ENCODE results near the gene KCNAB1. TPM values are rescaled to one million over a fixed set of nuclear protein-coding genes. Genes with fewer than 3 reads are reported as not detected.
A peak's percentile ranks its signal among the peaks of the same experiment; 100 is the strongest.

Gene KCNAB1
- total and polyA plus RNA-seq, 12 donors: 1.4 to 5.0 (median 2.5) TPM

DNA sequence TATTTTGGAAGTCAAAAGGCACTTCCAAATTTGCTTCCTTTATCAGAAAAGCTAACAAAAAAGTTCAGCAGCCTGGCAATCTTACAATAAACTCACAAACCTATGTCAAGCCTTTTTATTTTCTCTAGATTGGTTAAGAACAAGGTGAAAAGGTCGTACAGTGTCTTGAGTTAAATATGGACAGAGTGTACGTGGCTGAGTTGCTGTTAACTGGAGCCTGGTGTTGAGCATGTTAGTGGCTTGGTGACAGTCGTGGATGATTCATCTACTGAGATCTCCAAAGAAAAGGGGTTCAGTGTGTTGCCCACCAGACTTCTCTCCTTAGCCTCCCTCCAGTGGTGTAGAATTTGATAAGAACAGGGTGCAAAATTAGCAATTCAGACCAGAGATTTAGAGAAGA is 344.8 kb downstream of the KCNAB1 start:
- 35 to 41% methylated on average over 3 of the region's 3 CpGs for WGBS, 2 donors
- no peak overlapping the region for H3K27ac ChIP-seq
- TF ChIP-seq, protein P1, sequence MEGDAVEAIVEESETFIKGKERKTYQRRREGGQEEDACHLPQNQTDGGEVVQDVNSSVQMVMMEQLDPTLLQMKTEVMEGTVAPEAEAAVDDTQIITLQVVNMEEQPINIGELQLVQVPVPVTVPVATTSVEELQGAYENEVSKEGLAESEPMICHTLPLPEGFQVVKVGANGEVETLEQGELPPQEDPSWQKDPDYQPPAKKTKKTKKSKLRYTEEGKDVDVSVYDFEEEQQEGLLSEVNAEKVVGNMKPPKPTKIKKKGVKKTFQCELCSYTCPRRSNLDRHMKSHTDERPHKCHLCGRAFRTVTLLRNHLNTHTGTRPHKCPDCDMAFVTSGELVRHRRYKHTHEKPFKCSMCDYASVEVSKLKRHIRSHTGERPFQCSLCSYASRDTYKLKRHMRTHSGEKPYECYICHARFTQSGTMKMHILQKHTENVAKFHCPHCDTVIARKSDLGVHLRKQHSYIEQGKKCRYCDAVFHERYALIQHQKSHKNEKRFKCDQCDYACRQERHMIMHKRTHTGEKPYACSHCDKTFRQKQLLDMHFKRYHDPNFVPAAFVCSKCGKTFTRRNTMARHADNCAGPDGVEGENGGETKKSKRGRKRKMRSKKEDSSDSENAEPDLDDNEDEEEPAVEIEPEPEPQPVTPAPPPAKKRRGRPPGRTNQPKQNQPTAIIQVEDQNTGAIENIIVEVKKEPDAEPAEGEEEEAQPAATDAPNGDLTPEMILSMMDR (IDR thresholded peaks at IDR 0.05): no peak

DNA sequence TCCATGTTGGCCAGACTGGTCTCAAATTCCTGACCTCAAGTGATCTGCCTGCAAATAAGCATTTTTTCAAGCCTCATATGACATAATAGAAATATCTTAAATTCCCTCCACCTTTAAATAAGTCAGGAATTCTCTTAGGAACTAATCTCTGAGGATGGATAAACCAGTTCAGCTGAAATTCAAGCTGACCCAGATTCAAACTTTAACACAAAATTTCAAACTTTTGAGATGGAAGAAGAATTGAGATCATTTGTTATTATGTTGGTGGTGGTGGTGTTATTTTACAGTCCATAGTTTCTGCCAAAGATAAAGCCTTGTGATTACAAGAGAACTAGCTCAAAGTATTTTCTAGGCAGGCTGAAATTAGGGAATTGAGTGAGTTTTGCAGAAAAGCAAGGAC is 349.1 kb downstream of the KCNAB1 start:
- DNase-seq (no peak), ATAC-seq (peak in 1 of 8 donors; percentile 7)
- H3K36me3 ChIP-seq: no peaks in the 10 kb centered on the region
- H3K9me3 ChIP-seq: no peaks in the 10 kb centered on the region
- H3K27ac ChIP-seq: no peak overlapping the region
- TF ChIP-seq, protein P1 (IDR thresholded peaks at IDR 0.05): no peak
- intact Hi-C loops (cut with DNase I): no loop called here
- no peak overlapping the region for H3K4me3 ChIP-seq
- no peaks in the 10 kb centered on the region for H3K27me3 ChIP-seq
- H3K4me1 ChIP-seq: peaks cover 0 to 15% (median 3%) of the 10 kb centered on the region in 9 donors

More for the DNA sequence above, 344.8 kb downstream of the KCNAB1 start:
- ATAC-seq: peak in 2 of 8 donors; percentile 56 to 68
- no peaks in the 10 kb centered on the region for H3K36me3 ChIP-seq
- peaks cover 0 to 17% (median 3%) of the 10 kb centered on the region in 9 donors for H3K4me1 ChIP-seq
- H3K4me3 ChIP-seq: no peak overlapping the region
- no peaks in the 10 kb centered on the region for H3K27me3 ChIP-seq
- H3K9me3 ChIP-seq: no peaks in the 10 kb centered on the region
- intact Hi-C loops (cut with DNase I): no loop called here
- DNase-seq: no peak

DNA sequence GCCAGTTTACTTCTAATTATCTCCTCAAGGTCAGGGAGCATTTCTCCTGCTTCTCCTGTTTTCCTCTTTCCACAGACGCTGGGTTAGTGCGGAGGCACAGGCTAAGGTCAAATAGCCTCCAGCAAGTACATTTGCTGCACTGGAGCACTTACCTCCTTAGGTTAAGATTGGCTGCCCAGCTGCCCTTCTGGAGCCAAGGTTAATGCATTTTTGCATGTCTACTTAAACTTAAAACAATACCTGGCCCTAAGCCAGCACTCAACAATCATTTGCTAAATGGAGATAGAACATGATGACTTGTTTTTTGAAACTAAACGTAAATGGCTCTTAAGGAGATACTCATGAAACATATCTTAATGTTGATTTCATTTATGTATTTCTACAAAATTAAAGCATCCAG is 351.1 kb downstream of the KCNAB1 start:
- TF ChIP-seq, protein P1 (IDR thresholded peaks at IDR 0.05): no peak
- Histone ChIP-seq H3K36me3 (no peaks in the 10 kb centered on the region), H3K27me3 (no peaks in the 10 kb centered on the region), H3K4me1 (peaks cover 0 to 9% (median 0%) of the 10 kb centered on the region in 9 donors), H3K27ac (no peak overlapping the region), H3K4me3 (no peak overlapping the region), H3K9me3 (no peaks in the 10 kb centered on the region)
- ATAC-seq (no peak), DNase-seq (no peak)
- intact Hi-C loops (cut with DNase I): no loop called here
- 42 to 56% methylated on average over 3 of the region's 3 CpGs for WGBS, 2 donors

DNA sequence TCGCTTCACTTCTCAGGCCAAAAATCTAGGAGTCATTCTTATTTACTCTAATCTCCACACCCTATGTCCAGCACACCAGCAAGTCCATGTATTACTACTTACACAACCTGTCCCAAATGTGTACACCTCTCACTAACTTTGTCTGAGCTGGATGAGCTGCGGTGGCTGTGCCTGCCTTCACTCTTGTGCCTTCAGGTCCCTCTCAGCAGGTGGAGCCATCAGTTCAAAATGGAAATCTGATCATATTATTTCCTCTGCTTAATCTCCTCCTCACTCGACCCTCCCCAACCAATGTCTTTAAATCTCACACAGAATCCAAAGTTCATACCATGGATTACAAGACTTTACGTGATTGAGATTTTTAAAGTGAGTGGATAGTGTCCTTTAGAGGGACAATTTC is 351.8 kb downstream of the KCNAB1 start:
- H3K27ac ChIP-seq: no peak overlapping the region
- TF ChIP-seq, protein P1 (IDR thresholded peaks at IDR 0.05): no peak
- WGBS, 2 donors: 89 to 90% methylated on average over 4 of the region's 4 CpGs
- H3K9me3 ChIP-seq: no peaks in the 10 kb centered on the region
- ATAC-seq (no peak), DNase-seq (no peak)
- H3K4me3 ChIP-seq: no peak overlapping the region
- intact Hi-C loops (cut with DNase I): no loop called here
- H3K27me3 ChIP-seq: no peaks in the 10 kb centered on the region
- H3K36me3 ChIP-seq: no peaks in the 10 kb centered on the region
- H3K4me1 ChIP-seq: peaks cover 0 to 9% (median 0%) of the 10 kb centered on the region in 9 donors
